IPS-18a (cell line): ENCODE measurements around the gene CD300LG.
"Not testable (repeated sequence)": the region's sequence is repeated elsewhere in the genome, so short reads cannot be mapped to it uniquely, and the experiment has no call there.

Experiments
- H3K27ac ChIP-seq: one replicate; pipeline ENCODE4 v1.5.1; 2013; ENCODE audit warnings: low read length
- H3K27me3 ChIP-seq: one replicate; pipeline ENCODE4 v1.6.1; 2013; ENCODE audit warnings: mild to moderate bottlenecking, low read length; ENCODE audit not compliant: control insufficient read depth, insufficient read depth
- H3K36me3 ChIP-seq: one replicate; pipeline ENCODE4 v1.6.1; 2013; ENCODE audit warnings: low read depth, low read length; ENCODE audit not compliant: control insufficient read depth
- H3K4me1 ChIP-seq: one replicate; pipeline ENCODE4 v1.6.1; 2013; ENCODE audit warnings: low read depth, low read length; ENCODE audit not compliant: control insufficient read depth
- H3K4me3 ChIP-seq: one replicate; pipeline ENCODE4 v1.5.1; 2013; ENCODE audit warnings: low read length
- H3K9ac ChIP-seq: one replicate; pipeline ENCODE4 v1.6.1; 2013; ENCODE audit warnings: mild to moderate bottlenecking, low read length, moderate library complexity
- H3K9me3 ChIP-seq: one replicate; pipeline ENCODE4 v1.6.1; 2013; ENCODE audit warnings: low read depth, low read length; ENCODE audit not compliant: control insufficient read depth

CD300LG gene

DNA sequence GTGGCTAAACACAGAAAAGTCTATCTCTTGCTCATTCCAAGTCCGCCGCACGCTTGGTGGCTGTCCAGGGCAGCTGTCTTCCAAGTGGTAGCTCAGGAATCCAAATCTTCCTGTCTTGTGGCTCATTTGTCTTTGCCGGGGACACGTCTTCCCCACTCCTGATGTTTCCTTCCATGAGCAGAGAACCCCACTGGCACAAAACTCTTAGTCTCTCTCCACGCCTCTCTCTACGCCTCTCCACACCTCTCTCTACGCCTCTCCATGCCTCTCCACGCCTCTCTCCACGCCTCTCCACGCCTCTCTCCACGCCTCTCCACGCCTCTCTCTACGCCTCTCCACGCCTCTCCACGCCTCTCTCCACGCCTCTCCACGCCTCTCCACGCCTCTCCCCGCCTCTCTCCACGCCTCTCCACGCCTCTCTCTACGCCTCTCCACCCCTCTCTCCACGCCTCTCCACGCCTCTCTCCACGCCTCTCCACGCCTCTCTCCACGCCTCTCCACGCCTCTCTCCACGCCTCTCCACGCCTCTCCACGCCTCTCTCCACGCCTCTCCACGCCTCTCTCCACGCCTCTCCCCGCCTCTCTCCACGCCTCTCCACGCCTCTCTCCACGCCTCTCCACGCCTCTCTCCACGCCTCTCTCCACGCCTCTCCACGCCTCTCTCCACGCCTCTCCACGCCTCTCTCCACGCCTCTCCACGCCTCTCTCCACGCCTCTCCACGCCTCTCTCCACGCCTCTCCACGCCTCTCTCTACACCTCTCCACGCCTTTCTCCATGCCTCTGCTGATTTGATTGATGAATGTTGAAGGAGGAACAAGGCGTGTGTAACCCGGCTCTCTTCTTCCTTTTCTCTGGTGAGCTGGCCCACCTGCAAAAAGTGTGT is 4.6 kb upstream of the CD300LG start:
- H3K4me3 ChIP-seq, H3K4me1 ChIP-seq, H3K27ac ChIP-seq, H3K9me3 ChIP-seq, H3K36me3 ChIP-seq, H3K9ac ChIP-seq, H3K27me3 ChIP-seq: not testable (repeated sequence)

DNA sequence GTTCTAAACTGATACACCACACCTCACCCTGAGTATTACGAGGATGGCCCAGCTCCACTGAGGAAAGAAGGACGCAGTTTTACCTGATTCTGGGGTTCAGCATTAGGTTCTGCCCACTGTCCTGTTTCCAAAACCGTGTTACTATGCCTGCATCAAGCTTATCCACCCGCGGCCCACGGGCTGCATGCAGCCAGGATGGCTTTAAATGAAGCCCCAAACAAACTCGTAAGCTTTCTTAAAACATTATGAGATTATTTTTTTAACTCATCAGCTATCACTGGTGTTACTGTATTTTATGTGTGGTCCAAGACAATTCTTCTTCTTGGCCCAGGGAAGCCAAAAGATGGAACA is 4.0 kb upstream of the CD300LG start:
- Histone ChIP-seq H3K4me1 (peaks cover 8% of the 10 kb centered on the region), H3K9ac (no peak overlapping the region), H3K4me3 (no peak overlapping the region), H3K27ac (no peak overlapping the region), H3K9me3 (no peaks in the 10 kb centered on the region), H3K36me3 (no peaks in the 10 kb centered on the region), H3K27me3 (no peaks in the 10 kb centered on the region)

- no peak overlapping the region for H3K27ac ChIP-seq
- peaks cover 8% of the 10 kb centered on the region for H3K4me1 ChIP-seq
- no peak overlapping the region for H3K9ac ChIP-seq
- H3K4me3 ChIP-seq = no peak overlapping the region
- H3K36me3 ChIP-seq = no peaks in the 10 kb centered on the region
- no peaks in the 10 kb centered on the region for H3K27me3 ChIP-seq
- H3K9me3 ChIP-seq = no peaks in the 10 kb centered on the region
Measured at GRCh38 chr17:43844241-43844640, 2.7 kb upstream of the CD300LG start.

DNA sequence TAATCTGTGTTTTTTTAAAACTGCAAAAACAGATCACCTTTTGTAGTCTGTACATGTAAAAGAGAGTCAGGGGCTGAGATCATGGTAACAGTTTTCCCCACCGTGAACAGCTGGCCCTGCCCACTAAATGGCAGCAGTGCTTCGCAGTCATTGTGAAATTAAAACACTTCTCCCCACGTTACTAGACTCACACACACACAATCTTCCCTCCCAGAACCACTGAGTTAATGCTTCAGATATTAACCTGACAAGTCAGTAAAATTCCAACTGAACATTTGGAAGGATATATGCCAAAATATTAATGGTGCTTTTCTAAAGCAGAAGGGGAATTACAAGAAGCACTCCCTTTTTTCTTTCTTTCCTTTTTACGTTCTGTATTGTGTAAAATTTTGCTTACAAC is 1.2 kb upstream of the CD300LG start:
- Histone ChIP-seq H3K4me1 (peaks cover 8% of the 10 kb centered on the region), H3K9ac (no peak overlapping the region), H3K9me3 (no peaks in the 10 kb centered on the region), H3K36me3 (no peaks in the 10 kb centered on the region), H3K27me3 (no peaks in the 10 kb centered on the region), H3K4me3 (no peak overlapping the region), H3K27ac (no peak overlapping the region)

- H3K4me3 ChIP-seq = no peak overlapping the region
- no peak overlapping the region for H3K9ac ChIP-seq
- no peaks in the 10 kb centered on the region for H3K36me3 ChIP-seq
- H3K27me3 ChIP-seq = no peaks in the 10 kb centered on the region
- H3K27ac ChIP-seq = no peak overlapping the region
- peaks cover 8% of the 10 kb centered on the region for H3K4me1 ChIP-seq
- H3K9me3 ChIP-seq = no peaks in the 10 kb centered on the region
Measured at GRCh38 chr17:43846221-43846712, 709 bp upstream of the CD300LG start.

- H3K9me3 ChIP-seq = no peaks in the 10 kb centered on the region
- no peaks in the 10 kb centered on the region for H3K36me3 ChIP-seq
- no peak overlapping the region for H3K27ac ChIP-seq
- H3K4me3 ChIP-seq = no peak overlapping the region
- H3K4me1 ChIP-seq = peaks cover 8% of the 10 kb centered on the region
- no peak overlapping the region for H3K9ac ChIP-seq
- H3K27me3 ChIP-seq = no peaks in the 10 kb centered on the region
Measured at GRCh38 chr17:43848601-43849000, 1.6 kb downstream of the CD300LG start.

GRCh38 chr17:43849116-43849515 is 2.1 kb downstream of the CD300LG start:
- H3K9me3 ChIP-seq = no peaks in the 10 kb centered on the region
- H3K27ac ChIP-seq = no peak overlapping the region
- no peak overlapping the region for H3K9ac ChIP-seq
- peaks cover 8% of the 10 kb centered on the region for H3K4me1 ChIP-seq
- H3K36me3 ChIP-seq = no peaks in the 10 kb centered on the region
- H3K27me3 ChIP-seq = no peaks in the 10 kb centered on the region
- no peak overlapping the region for H3K4me3 ChIP-seq

DNA sequence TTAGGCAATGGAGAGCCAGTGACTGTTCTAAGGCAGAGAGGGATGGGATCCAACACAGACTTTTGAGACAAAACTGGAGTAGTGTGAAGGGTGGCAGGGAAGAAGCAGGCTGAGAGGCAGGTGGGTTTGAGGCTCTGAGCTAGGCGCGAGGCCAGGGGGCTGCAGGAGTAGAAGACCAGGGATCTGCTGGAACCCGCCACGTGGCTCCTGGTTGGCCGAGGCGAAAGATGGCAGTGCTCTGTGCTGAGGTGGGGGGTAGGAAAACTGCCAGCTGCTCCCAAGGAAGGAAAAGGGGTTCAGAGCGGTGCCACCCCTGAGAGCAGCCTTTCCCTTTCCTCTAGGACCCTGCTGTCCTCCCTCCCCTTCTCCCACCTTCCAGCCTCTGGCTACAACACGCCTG is 5.6 kb downstream of the CD300LG start:
- Histone ChIP-seq H3K27me3 (no peaks in the 10 kb centered on the region), H3K4me1 (no peaks in the 10 kb centered on the region), H3K36me3 (no peaks in the 10 kb centered on the region)

DNA sequence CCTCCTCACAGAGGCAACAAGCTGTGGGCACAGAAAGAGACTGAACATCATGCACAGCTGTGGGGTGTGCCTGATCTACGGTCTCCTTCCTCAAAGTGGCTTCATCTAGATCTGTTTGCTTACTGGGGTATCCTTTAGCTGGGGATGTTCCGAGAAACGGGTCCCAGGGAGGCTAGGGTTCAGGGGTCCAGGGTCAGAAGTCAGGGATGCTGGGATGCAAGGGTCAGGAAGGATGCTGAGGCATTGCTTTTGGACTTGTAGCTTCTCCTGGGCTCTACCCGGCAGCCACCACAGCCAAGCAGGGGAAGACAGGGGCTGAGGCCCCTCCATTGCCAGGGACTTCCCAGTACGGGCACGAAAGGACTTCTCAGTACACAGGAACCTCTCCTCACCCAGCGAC is 6.6 kb downstream of the CD300LG start:
- Histone ChIP-seq H3K27ac (no peak overlapping the region), H3K27me3 (no peaks in the 10 kb centered on the region), H3K4me1 (no peaks in the 10 kb centered on the region), H3K4me3 (no peak overlapping the region), H3K9me3 (no peaks in the 10 kb centered on the region), H3K9ac (no peak overlapping the region), H3K36me3 (no peaks in the 10 kb centered on the region)

More for the DNA sequence above, 5.6 kb downstream of the CD300LG start:
- Histone ChIP-seq H3K9ac (no peak overlapping the region), H3K27ac (no peak overlapping the region), H3K9me3 (no peaks in the 10 kb centered on the region), H3K4me3 (no peak overlapping the region)

DNA sequence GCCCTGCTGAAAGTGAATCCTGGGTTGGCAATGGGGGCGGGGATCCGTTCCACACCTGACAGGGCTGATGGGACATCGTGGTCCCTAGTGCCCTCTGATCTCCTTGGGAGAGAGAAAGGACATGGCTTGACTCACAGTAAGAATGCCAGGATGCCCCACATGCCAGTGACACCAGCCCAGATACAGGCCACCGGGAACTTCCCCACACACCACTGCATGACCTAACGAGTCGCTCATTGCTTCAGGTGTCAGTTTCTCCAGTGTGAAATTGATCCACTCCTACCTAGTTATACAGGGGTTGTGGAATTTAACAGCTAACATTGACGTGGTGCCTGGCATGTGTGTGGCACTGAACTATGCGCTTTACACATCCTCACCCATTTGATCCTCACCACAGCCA is 7.5 kb downstream of the CD300LG start:
- Histone ChIP-seq H3K9ac (no peak overlapping the region), H3K27ac (no peak overlapping the region), H3K36me3 (no peaks in the 10 kb centered on the region), H3K9me3 (no peaks in the 10 kb centered on the region), H3K4me3 (no peak overlapping the region), H3K4me1 (no peaks in the 10 kb centered on the region), H3K27me3 (no peaks in the 10 kb centered on the region)

DNA sequence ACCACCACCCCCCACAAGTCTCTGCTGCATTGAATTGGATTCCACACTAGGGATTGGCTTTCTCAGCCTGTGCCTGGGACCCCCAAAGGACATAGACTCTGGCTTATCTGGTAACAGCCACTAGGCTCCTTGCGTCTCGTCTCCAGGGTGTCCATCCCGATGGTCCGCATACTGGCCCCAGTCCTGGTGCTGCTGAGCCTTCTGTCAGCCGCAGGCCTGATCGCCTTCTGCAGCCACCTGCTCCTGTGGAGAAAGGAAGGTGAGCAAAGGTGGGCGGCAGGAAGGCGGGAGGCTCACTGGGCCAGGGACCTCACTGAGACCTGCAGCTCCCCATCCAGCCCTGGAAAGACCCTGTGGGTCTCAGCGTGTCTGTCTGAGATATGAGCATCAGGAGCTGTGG is 8.1 kb downstream of the CD300LG start:
- Histone ChIP-seq H3K9me3 (no peaks in the 10 kb centered on the region), H3K4me3 (no peak overlapping the region), H3K27me3 (no peaks in the 10 kb centered on the region), H3K4me1 (no peaks in the 10 kb centered on the region), H3K36me3 (no peaks in the 10 kb centered on the region), H3K9ac (no peak overlapping the region), H3K27ac (no peak overlapping the region)

- Histone ChIP-seq H3K9ac (no peak overlapping the region), H3K27ac (no peak overlapping the region), H3K4me3 (no peak overlapping the region), H3K9me3 (no peaks in the 10 kb centered on the region), H3K27me3 (no peaks in the 10 kb centered on the region), H3K4me1 (no peaks in the 10 kb centered on the region), H3K36me3 (no peaks in the 10 kb centered on the region)
Measured at GRCh38 chr17:43856141-43856540, 9.2 kb downstream of the CD300LG start.
